GM18502 (cell line): ENCODE data around the gene SMOC2.

ENCODE experiments used
- ATAC-seq: cut with Tn5 transposase; IDR thresholded peaks from one replicate; pipeline ENCODE4 v1.9.1; 2021; ENCODE audit warnings: mild to moderate bottlenecking; ENCODE audit not compliant: unreplicated experiment, poor library complexity

Gene SMOC2

DNA sequence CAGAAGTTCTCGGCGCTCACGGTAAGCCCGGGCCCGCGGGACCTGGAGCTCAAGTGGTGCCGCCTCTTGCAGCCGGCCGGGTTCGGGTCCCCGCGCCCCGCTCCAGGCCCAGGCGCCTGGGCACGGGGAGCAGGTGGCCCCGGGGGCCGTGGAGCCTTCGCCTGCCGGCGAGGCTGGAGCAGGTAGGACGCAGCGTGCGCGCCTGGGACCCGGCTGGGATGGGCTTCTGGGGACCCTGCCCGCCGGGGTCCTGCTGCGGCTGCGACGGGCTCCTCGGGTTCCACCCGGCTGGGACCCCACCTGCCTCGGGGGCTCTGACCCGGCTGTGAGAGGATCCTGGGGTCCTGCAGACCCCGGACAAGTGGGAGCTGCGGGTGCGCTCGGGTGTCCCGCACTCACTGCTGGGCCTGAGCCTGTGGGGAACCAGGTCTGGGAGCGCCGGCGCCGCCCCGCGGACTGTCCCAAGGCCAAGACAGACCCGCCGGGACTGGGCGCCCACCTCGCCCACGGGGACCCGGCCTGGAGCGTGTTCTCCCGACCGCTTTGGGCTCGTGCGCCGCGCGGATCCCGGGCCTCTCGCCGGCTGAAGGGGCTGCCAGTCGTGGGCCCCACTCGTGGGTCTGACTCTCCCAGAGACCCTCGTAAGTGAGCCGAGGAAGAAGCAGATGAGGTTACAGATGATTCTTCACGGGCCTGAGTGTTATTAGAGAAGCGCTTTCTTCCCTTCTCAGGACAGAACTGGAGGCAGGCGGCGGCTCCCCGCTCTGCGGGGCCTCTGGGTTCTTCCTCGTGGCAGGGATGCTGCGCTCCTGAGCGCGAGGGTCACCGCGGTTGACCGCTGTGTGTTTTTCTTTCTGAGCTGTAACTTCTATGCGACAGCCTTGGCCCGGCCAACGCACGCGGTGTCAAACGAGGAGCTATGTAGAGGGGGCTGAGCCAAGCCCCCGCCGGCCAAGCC lies 729 bp downstream of the SMOC2 start:
- no peak for ATAC-seq

DNA sequence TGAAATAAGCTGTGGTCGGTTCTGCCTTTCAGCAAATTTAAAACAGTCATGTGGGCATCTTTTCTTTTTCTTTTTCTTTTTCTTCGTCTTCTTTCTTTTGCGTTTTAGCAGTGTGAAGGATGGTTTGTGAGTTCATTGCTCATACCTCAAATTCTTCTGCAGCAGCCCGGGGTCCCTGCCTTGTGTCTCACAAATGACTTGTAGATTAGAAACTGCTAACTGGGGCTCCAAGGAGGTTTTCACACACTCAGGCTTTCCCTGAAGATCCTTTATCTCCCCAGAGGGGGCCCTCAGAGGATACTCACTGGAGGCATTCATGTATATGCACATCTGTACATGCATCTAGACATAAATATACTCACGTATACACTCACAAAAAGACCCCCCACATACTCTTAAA lies 1.7 kb downstream of the SMOC2 start:
- ATAC-seq: no peak

DNA sequence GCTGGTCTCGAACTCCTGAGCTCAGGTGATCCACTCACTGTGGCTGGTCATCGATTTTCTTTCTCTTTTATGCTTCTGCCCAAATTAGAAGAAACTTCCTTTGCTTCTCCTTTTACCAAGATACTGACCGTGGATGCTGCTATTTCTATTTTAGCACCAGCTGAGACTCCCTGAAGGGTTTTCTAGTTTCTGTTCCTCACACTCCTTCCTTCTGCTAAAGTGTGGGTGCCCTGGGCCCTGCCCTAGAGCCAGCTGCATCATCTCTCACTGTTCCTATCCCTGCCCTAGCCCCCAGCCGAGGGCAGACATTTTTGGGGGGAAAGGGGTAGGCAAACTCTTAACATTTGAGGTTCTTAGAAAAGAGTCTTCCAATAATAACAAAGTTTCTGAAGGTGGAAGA lies 6.3 kb downstream of the SMOC2 start:
- no peak for ATAC-seq

DNA sequence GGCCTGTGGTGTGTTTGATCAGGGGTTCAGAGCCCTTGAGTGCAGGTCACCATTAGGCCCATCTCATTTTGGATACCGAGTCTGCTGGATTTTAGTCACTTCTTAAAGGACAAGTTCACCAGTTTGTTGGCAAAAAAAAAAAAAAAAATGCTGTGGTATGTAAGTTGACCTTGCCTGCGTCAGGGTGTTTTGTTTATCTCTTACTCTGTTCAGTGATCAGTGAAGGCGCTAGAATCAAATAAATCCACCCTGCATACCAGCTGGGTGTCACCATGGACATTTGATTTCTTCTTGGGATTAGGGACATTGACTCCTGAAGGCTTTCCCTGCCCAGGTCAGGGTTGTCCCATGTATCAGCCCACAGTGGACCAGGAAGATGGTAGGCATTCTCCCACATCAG lies 6.7 kb downstream of the SMOC2 start:
- no peak for ATAC-seq

DNA sequence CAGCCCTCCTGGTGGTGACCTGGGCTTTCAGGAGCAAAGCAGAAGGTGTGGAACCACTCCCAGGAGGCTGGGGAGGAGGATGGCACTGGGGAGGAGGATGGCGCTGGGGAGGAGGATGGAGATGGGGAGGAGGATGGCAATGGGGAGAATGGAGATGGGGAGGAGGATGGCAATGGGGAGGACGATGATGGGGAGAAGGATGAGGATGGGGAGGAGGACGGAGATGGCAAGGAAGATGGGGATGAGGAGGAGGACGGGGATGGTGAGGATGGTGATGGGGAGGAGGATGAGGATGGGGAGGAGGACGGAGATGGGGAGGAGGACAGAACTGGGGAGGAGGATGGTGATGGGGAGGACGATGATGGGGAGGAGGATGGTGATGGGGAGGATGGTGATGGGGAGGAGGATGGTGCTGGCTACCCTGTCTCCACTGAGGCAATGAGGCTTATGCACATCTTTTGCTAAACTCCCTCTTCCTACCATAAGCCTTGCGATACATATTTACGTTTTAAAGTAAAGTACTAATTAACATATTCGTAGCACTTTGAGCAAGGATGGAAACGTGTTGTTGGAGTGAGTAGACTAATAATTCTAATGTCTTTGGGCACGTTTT lies 7.4 kb downstream of the SMOC2 start:
- ATAC-seq: no peak

DNA sequence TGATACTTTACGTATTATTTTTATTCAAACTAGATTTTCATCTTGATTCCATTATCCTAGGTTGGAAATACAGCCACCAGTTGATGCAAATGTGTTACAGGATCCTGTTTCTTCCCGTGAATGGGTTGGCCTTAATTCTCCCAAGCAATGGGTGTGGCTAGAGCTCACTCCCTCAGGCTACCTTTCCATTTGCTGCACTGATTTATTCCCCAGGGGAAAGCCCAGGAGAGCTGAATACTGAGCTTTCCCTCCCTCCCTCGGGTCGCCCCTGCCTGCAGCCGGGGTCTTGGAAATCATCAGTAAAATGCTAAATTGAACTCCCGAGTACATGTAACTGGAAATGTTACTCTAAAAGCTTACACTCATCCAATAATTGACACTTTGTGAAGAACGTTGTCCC lies 9.9 kb downstream of the SMOC2 start:
- no peak for ATAC-seq

DNA sequence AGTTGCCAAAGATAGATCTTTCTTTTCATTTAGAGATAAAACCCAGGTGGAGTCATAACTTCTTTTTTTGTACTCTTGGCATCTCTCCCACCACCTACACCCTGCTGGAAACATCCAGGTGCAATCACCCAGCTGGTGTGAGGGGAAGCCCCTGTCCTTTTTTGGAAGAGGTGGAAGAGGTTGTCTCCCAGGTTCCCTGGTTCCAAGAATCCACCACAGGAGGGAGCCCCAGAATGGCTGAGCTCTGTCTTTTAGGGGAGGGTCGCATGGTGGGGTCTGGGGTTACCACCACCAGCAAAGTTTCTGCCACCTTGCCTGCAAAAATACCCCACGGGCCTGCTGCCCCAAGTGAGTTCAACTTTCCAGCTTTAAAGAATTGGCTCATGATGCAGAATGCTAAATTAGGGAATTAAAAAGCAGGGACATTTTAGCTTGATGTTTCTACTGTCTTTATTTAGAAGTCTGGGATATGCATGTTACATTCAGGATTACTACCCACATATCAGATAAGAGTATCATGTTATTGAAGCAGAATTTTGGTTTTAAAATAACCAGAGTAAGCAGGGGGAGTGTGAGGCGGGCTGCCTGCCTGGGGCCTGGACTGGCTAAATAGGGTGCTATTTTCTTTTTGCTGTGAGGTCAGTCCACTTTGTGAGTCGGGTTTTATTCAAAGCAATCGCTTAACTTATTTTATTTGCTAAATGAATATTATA lies 11.0 kb downstream of the SMOC2 start:
- no peak for ATAC-seq

DNA sequence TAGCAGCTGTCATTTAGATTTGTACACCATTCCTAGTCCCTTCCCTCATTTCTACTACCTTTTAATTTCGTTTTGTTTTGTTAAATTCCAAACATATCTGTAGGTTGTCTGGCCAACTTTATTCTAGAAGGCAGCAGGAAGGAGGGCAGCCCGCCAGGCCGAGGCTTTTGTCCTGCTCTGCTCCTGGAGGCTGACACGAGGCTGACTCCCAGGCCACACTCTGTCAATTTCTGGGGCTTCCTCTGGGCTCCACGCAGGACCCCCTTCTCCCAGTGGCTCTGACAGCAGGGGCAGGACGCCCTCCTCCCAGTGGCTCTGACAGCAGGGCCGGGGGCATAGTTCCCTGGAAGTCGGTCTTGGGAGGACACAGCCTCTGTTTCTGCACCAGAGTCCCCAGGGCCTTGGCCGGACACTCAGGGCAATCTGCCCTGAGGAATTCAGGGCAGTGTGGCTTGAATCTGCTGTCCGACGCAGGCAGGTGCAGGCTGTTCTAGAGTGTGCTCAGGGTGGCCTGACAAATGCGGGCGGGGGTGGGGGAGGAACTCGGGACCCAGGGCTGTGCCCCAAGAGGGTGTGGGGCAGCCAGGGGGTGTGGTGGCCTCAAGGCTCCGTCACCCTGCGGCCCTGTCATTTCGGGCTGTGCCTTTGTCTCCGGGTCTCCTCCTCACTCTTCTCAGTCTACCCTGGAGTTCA lies 11.8 kb downstream of the SMOC2 start:
- ATAC-seq: no peak

DNA sequence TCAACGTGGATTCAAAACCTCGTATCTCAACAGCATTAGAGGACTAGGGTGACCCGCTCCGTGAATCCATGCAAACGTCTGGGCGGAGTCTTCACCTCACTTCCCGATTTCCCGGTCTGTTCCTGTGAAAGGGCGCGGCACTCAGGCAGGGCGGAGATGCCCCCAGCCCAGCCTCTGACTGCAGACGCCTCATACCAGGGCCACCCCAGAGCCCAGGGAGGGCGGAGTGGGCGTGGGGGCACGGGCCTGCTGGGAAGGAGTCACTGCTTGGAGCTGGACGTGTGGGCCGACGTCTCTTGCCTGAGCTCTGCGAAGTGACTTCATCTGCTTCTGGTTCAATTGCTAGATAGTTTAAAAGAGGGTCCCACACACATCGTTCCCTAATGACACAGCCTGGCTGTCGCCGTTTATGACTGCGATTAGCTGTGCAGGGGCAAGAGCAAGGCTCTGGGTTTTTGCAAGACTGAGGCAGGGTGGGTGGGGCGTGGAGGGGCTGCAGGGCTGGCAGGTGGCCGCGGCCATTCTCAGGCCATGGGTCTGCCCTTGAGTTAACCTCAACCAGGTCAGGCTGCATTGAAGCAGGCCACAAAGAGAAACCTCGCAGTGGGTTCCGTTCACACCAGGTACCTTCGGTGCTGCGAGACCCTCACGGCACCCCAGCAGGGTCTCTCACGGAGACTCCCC lies 15.0 kb downstream of the SMOC2 start:
- no peak for ATAC-seq

DNA sequence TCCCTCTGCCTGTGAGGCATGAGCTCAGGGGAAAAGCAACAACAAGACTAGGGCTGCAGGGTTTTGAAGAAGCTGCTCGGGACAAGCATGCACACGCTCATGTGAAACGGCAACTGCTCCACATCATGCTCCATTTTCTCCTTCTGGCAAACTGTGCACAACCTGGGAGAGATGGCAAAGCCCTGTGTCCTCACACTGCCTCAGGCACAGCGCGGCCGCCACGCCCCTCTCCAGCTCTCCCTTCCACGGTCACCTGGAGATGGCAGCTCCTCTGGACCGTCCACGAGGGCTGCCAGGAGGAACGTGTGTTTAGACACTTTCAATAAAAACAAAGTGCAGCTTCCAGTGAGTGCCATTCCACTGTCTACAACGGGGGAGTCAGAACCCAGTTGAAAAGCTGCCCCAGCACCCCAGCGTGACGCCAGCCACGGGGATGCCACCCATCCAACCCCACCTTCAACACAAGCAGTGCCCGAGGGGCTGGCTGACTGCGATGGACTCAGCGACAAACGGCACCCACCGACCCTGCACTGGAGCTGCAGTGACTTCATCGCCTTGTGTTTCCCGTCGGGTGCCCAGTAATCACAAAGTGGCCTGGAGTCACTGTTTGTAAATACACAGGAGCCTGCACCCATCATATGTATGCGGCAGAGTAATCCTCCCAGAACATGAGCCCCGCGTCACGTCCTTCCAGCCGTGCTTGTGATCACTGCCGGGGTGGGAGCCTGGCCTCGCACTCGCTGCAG lies 16.1 kb downstream of the SMOC2 start:
- ATAC-seq: no peak

DNA sequence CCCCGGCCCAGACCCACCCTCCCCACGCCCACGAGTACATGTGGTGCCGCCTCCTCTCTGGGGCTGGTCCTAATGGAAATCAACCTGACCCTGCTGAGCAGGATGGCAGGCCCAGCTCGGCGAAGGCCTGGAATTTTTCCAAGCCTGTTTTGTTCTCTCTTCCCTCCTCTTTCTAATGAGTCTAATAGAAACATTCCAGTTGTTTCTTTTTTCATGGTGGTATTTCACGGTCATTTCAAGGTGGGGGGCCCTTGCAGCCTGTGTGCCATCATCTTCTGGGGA lies 16.6 kb downstream of the SMOC2 start:
- ATAC-seq: no peak

DNA sequence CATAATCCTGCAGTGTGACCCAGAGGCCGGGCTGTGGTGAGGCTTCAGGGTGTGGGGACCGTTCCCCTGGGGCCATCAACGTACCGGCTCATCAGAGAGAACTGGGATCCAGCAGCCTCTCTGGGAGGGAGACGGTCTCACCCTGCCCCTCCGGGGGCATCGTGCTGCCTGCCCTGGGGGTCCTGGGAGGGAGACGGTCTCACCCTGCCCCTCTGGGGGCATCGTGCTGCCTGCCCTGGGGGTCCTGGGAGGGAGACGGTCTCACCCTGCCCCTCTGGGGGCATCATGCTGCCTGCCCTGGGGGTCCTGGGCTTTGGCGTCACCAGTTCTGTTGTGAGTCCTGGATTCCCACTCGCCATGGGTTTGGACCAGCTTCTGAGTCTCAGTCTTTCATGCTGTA lies 17.1 kb downstream of the SMOC2 start:
- ATAC-seq: no peak

DNA sequence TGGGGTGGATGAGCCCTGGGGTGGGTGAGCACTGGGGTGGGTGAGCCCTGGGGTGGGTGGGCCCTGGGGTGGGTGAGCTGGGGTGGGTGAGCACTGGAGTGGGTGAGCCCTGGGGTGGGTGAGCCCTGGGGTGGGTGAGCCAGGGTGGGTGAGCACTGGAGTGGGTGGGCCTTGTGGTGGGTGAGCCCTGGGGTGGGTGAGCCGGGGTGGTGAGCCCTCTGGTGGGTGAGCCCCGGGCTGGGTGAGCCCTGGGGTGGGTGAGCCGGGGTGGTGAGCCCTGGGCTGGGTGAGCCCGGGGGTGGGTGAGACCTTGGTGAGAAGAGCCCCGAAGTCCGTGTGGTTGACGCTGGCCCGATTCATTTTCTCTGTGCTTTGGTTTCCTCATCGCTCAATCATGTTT lies 18.6 kb downstream of the SMOC2 start:
- no peak for ATAC-seq

DNA sequence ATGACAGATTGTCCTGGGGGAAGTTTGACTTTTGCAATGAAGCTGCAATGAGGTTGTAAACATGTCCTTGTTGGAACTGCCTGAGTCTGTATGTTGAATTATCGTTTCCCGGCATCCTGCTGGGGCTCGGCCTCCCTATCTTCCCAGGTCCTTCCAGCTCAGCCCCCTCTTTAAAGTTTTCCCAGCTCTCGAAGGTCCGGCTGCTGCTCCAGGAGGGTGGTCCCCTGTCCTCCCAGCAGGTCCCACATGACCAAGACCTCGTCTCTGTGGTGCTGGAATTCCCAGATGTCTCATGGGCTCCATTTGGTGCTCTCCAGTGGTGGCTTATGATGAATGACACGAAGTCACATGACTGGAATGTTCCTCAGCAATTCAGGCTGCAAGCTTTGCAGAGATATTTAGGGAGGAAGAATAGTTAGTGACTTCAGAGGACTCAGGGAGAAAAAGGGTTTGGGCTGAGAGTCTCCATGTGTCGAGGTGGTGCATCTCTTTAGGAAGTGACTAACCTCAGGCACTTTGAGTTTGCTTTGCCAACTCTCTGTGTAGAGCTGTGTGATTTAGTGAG lies 21.4 kb downstream of the SMOC2 start:
- ATAC-seq: no peak

DNA sequence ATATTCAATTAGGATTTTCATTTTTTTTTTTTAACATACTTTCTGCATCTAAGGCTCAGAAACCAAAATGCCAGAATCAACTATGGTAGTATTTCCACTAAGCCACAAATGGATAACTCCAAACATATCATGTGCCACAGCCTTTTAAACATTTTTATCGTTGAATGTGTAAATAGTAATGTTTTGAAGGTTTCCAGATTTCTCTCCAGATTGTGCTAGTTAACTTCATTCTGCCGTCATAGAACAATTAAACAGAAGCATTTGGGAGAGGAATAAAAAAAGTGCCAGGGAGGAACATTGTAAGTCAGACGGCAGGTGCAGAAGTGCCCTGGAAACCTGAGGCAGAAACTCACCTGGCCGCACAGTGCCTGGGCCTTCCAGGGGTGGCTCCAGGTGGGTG lies 23.6 kb downstream of the SMOC2 start:
- no peak for ATAC-seq

DNA sequence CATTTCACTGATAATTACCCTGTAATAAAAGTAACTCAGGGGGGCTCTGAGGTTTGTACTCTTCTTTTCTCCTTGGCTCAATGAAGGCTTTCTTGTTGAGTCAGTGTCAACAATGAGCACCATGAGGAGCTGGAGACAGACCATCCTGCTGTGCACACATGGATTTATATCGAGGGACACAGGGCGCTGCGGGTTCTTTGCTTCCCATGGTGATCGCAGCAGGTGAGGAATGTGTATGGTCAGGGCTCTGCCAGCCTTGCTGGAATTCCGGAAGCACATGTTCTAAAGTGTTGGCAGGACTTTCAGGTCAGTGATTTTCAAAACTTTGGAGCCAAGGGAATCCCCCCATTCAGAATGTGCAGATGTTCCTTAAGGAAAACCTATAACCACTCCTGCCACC lies 27.1 kb downstream of the SMOC2 start:
- no peak for ATAC-seq

DNA sequence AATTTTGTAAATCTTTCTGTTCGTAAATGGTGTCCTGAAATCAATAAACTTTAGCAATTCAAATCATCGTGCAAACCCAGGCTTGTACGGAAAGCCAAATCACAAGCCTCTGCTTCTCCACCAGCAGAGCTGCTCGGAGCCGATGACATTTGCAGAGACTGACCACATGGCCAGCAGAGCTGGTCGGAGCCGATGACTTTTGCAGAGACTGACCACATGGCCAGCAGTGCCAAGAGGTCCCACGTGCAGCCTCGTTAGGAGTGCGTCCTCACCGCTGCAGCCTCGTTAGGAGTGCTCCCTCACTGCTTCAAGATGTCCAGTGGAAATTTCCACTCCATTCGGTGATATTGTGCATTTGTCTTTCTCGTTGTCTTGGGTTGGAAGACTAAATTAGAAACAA lies 28.5 kb downstream of the SMOC2 start:
- no peak for ATAC-seq

DNA sequence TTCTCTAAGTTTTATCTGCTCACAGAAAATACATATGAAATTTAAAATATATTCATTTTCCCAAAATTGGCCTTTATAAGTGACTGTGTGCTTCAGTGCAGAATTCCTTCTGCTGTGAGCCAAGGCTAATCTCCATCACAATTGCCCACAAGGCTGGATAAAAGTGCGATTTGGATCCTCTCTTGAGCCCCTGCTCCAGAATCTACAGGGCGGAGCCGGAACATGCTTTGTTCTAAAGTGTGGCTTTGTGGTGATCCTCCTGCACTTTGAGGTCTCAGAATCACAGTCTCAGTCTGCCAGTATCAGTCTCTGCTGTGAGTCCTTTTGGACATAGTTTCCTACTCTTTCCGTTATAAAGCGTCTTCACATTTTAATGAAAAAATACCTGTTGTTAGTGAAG lies 28.9 kb downstream of the SMOC2 start:
- ATAC-seq: no peak

DNA sequence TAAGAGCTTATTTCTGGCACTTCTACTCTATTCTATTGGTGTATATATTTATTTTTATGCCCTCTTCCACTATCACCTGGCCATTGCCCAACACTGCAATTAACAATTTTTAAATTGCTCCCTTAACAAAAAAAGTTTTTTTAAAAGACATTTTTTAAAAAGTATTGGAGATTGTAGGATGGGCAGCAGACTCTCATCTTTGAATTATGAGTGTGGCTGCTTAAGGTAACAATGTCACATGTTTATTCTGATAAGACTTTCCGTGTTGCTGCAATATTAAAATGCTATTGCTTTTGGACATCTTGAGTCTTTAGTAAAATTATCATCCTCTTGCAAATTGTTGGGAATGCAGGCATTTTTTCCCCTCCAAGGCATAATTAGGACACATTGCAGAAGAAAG lies 31.4 kb downstream of the SMOC2 start:
- ATAC-seq: no peak
